Tibial artery (tissue), 4 donors: ENCODE measurements around the gene MRPL36.
"Not testable (repeated sequence)": the region's sequence is repeated elsewhere in the genome, so short reads cannot be mapped to it uniquely, and the experiment has no call there.

Source experiments
- DNase-seq, 2 donors: peaks; one replicate each; pipeline ENCODE4 v3.0.0-alpha.2; 2019
- H3K27ac ChIP-seq, 2 donors: fragments of 200-600 bp; sonication (generic) in 1 of 2; 1 replicate in 1 of 2; 2 replicates in 1 of 2; pipeline ENCODE4 v1.5.1; 2018 to 2019; ENCODE audit warnings: mild to moderate bottlenecking in 1 of 2
- H3K27me3 ChIP-seq, 2 donors: fragments of 200-600 bp; sonication (generic) in 1 of 2; one replicate each; pipeline versions ENCODE4 v1.5.1 to v1.6.0; 2016 to 2019
- H3K36me3 ChIP-seq, 3 donors: fragments of 200-600 bp; sonication (generic) in 2 of 3; one replicate each; pipeline ENCODE4 v1.5.1; 2016 to 2019; ENCODE audit warnings: mild to moderate bottlenecking in 2 of 3
- H3K4me1 ChIP-seq, 4 donors: fragments of 200-600 bp; sonication (generic) in 2 of 4; 1 replicate in 3 of 4; 2 replicates in 1 of 4; pipeline ENCODE4 v1.5.1; 2016 to 2019
- H3K4me3 ChIP-seq, 2 donors: fragments of 200-600 bp; sonication (generic) in 1 of 2; 1 replicate in 1 of 2; 2 replicates in 1 of 2; pipeline ENCODE4 v1.5.1; 2018 to 2019; ENCODE audit warnings: mild to moderate bottlenecking in 2 of 2
- H3K9me3 ChIP-seq, 3 donors: fragments of 200-600 bp; sonication (generic) in 1 of 3; one replicate each; pipeline ENCODE4 v1.5.1; 2016 to 2019
- CTCF ChIP-seq, 2 experiments: fragments of 200-600 bp in 1 of 2; fragments of 450-650 bp in 1 of 2; IDR thresholded peaks; one replicate each; pipeline ENCODE4 v1.5.1; 2017 to 2019; ENCODE audit warnings: antibody characterized with exemption in 2 of 2, mild to moderate bottlenecking in 1 of 2, moderate library complexity in 1 of 2
- intact Hi-C: fragments of 100-400 bp; cut with DNase I; formaldehyde crosslinking; loops from one replicate; pipeline ENCODE4 v1.15.0; 2023; ENCODE audit warnings: low total_unique reads

MRPL36 gene

DNA sequence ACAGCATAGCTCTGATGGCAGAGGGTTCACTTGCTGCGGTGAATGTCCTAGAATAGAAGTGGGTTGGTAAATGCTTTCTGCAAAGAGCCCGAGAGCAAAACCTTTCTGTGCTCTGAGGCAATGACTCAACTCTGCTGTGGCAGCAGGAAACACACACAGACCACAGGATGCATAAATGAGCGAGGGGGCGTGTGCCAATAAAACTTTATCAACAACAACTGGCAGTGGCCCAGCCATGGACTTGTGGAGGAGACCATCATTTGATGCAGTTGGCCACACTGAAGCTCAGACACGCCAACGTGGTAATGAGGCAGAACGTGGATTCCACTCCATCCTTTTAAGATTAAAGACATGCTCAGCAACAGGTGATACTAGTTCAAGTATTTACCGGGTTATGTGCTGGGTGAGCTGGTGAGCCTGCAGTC is 6.8 kb downstream of the MRPL36 start:
- no peak for TF ChIP-seq CTCF (IDR thresholded peaks at IDR 0.05)
- Histone ChIP-seq H3K4me3 (no peak overlapping the region), H3K27me3 (no peaks in the 10 kb centered on the region), H3K36me3 (peaks cover 13 to 24% (median 16%) of the 10 kb centered on the region in 3 donors), H3K9me3 (no peaks in the 10 kb centered on the region), H3K27ac (no peak overlapping the region), H3K4me1 (peaks cover 0 to 15% (median under 1%) of the 10 kb centered on the region in 4 donors)
- no peak for DNase-seq
- intact Hi-C loops = loop anchor here (10.0 kb wide), 2 partner anchors 448 to 1178 kb away; partner anchors contain the start of genes CEP72 and CLPTM1L

DNA sequence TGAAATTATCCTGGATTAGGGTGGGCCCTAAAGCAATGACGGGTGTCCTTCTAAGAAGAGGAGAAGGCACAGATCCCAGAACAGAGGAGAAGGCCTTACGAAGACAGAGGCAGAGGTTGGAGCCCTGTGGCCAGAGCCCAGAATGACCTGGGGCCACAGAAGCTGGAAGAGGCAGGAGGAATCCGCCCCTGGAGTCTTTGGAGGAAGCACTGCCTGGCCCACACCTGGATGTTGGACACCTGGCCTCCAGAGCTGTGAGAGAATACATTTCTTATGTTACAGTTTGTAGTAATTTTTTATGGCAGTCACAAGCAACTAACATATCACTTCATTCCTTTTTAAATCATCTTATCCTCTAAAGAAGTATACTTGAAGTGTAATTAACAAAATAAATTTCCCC is 8.5 kb downstream of the MRPL36 start:
- Histone ChIP-seq H3K4me3 (no peak overlapping the region), H3K9me3 (no peaks in the 10 kb centered on the region), H3K36me3 (peaks cover 0 to 7% (median 1%) of the 10 kb centered on the region in 3 donors), H3K27ac (no peak overlapping the region), H3K27me3 (peaks cover 0 to 13% of the 10 kb centered on the region in 2 donors), H3K4me1 (no peaks in the 10 kb centered on the region)
- intact Hi-C loops = loop anchor here (10.0 kb wide), 2 partner anchors 446 to 1176 kb away; partner anchors contain the start of genes CEP72 and CLPTM1L
- no peak for DNase-seq
- TF ChIP-seq CTCF (IDR thresholded peaks at IDR 0.05) = no peak

- Histone ChIP-seq H3K4me3 (no peak overlapping the region), H3K9me3 (no peaks in the 10 kb centered on the region), H3K27ac (no peak overlapping the region), H3K36me3 (no peaks in the 10 kb centered on the region), H3K4me1 (no peaks in the 10 kb centered on the region), H3K27me3 (peaks cover 0 to 23% of the 10 kb centered on the region in 2 donors)
- no peak for DNase-seq
- intact Hi-C loops = loop anchor here (10.0 kb wide), 2 partner anchors 445 to 1175 kb away; partner anchors contain the start of genes CEP72 and CLPTM1L
- no peak for TF ChIP-seq CTCF (IDR thresholded peaks at IDR 0.05)
Observed at GRCh38 chr5:1789834-1790471, 9.7 kb downstream of the MRPL36 start.

DNA sequence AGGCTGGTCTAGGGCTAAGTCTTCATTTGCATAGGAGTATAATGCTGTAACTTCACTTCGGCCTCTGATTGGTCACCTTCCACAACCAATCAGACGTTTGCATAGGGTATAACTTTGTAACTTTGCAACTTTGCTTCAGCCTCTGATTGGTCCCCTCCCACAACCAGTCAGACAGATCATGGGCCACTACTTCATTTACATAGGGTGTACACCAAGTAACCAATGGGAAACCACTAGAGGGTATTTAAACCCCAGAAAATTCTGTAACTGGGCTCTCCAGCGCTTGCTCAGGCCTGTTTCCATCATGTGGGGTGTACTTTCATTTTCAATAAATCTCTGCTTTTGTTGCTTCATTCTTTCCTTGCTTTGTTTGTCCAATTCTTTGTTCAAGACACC is 10.2 kb downstream of the MRPL36 start:
- H3K4me1 ChIP-seq, H3K27ac ChIP-seq: not testable (repeated sequence)

DNA sequence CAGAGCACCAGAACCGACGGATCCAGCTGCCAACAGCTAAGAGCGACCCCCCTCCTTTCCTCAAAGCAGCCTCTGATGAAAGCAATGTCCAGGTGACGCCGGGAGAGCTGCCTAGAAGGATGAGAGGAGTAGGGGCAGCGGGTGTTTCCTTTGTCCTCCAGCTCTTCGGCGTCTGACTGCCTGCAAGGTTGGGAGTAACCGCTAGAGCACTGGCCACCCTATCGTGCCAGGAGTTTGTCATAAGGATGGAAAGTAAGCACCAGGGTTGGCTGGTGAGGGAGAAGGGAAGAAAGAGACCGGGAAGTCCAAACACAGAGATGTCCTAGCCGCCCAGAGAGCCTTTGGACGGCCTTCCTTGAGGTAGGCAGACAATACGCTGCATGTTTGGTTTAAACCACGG is 10.8 kb downstream of the MRPL36 start:
- TF ChIP-seq CTCF (IDR thresholded peaks at IDR 0.05) = no peak
- peaks cover 0 to 32% of the 10 kb centered on the region in 2 donors for H3K27me3 ChIP-seq
- DNase-seq = no peak
- intact Hi-C loops = no loop called here
- H3K27ac ChIP-seq = no peak overlapping the region
- no peaks in the 10 kb centered on the region for H3K4me1 ChIP-seq
- H3K36me3 ChIP-seq = no peaks in the 10 kb centered on the region
- no peaks in the 10 kb centered on the region for H3K9me3 ChIP-seq
- H3K4me3 ChIP-seq = no peak overlapping the region

More for the DNA sequence above, 10.2 kb downstream of the MRPL36 start:
- DNase-seq, H3K4me3 ChIP-seq, intact Hi-C loops, H3K36me3 ChIP-seq, H3K9me3 ChIP-seq: not testable (repeated sequence)
- peaks cover 0 to 28% of the 10 kb centered on the region in 2 donors for H3K27me3 ChIP-seq

DNA sequence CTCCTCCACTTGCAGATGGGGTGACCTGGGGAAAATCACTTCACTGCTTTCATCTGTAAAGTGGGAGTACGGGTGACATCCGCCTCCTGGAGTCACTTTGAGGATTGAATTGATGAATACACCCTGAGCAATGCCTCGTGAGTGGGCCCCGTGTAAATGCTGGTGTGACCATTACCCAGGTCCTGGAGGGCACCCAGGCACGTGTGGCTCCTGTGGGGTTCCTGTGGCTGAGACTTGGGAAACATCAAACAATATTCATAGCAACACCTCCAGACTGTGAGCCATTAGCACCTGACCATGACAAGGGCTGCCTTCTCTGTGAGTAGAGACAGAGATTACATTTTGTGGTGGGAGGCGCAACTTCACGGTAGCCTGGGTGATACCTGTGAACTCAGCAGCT is 11.4 kb downstream of the MRPL36 start:
- no peaks in the 10 kb centered on the region for H3K36me3 ChIP-seq
- no peak overlapping the region for H3K27ac ChIP-seq
- no peak for DNase-seq
- H3K4me3 ChIP-seq = no peak overlapping the region
- no peaks in the 10 kb centered on the region for H3K9me3 ChIP-seq
- no peaks in the 10 kb centered on the region for H3K4me1 ChIP-seq
- TF ChIP-seq CTCF (IDR thresholded peaks at IDR 0.05) = no peak
- intact Hi-C loops = no loop called here
- peaks cover 0 to 36% of the 10 kb centered on the region in 2 donors for H3K27me3 ChIP-seq
